DMS53 (cell line): Measurements from ENCODE around the gene CPNE8.

Experiments used
- DNase-seq: peaks from one replicate; lab custom pipeline; 2025; lab: John Stamatoyannopoulos, UW

The CPNE8 gene

DNA sequence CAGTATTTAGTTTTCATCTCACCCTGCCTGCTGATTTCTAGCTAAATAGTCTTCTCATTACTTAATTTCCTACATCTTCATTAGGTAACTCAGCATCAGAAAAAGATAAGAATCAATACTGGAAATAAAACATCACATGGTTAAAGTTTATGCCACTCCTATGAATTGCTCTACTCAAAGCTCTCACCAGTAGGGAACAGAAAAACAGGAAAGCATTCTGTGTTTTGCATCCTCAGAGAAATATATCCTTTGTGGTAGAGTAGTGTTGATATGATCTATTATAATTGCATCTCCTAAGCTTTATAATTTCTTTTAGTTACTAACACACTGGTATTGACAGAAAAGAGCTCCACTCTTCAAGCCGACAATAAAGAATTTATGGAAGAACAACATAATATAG lies 9.9 kb downstream of the CPNE8 start:
- no peak for DNase-seq

DNA sequence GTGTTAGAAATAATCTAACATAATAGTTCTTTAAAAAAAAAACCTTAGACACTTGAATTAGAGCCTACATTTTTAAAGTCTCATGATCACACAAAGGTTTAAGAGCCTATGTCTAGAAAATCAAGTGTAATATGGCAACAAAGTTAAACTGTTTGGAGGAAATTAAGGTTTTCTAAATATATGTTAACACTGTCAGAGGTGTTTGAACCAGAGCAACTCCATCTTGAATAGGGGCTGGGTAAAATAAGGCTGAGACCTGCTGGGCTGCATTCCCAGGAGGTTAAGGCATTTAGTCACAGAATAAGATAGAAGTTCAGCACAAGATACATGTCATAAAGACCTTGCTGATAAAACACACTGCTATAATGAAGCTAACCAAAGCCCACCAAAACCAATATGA lies 12.4 kb downstream of the CPNE8 start:
- DNase-seq: no peak

DNA sequence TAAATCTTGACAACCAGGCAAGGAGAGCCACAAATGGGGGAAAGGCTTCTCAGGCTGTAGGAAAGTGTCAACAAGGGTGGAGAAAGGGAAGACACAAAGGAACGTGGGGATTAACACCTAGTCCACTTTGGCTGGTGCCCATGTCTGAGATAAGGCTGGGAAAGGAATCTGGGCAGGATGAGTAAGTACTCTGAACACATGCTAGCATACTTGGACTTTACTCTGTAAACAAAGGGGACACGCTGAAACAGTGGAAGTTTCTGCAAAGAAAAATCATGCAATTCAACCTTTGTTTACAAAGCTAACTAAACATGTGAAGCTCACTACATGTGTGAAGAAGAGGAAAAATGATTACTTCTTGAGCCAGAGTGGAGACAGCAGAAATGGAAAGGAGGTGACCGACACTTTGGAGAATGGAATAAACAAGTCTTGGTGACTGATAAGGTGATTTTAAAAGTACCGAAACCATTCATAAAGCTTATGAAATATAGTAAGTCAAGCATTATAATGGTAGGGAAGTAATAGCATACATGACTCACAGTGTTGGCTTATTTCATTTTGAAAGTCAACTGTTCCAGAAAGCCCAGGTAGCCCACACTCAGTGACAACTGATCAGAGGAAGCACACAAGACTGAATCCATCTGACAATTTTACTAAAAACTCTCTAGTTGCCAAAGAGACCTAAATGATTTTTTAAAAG lies 13.2 kb downstream of the CPNE8 start:
- peak; percentile 86 for DNase-seq

DNA sequence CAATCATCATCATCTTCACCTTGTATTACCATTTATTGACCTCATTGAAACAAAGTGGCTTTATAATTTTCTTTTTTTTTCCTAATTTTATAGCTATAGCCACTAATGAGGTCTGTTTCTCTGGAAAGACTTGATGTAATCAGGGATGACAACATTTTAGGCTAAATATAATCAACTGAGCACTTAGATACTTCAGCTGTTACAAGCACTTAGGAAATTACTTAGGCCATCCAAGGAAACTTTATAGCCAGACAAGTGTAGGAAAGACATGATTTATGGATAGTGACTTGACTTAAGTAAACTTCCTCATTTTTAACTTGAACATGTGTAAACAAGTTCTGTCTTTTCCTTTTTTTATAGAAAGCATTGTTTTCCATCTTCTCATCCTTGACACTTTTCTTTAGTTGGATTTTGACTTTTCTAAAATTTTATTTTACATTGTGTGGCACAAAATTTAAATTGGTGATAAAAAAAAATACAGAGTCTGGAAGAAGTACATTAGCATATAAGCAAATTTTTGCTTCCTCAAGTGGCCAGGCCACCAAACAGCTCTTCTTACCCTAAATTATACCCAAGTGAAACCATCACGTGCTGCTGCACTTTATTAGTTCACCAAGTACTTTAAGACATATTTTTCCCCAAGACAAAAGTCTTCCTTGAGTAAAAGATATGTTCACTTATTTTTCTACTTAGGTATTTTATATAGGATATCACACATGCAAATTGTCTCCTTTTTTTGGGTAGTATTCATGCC lies 15.1 kb downstream of the CPNE8 start:
- DNase-seq: peak; percentile 13

DNA sequence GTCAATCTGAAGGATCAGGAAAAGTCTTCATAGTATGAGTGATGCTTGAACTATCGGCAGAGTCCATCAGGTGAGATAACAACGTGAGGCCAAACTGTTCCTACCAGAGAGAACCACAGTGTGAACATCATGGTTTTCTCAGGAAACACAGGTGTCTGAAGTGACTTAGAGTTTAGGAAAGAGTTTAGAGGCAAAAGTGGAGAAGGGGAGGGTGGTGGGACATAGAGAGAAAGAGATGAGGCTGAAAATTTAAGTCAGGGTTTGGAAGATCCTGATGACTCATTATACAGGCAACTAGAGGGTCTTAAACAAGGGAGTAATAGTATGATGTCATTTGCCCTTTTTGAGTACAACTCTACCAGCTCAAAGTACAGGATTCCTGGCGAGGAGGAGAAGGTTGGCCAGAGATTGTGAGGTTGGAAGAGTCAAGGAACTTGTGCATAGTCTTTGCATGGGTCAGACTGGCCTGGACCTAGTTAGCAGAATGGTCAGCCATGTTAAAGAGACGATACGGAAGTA lies 16.0 kb downstream of the CPNE8 start:
- no peak for DNase-seq

DNA sequence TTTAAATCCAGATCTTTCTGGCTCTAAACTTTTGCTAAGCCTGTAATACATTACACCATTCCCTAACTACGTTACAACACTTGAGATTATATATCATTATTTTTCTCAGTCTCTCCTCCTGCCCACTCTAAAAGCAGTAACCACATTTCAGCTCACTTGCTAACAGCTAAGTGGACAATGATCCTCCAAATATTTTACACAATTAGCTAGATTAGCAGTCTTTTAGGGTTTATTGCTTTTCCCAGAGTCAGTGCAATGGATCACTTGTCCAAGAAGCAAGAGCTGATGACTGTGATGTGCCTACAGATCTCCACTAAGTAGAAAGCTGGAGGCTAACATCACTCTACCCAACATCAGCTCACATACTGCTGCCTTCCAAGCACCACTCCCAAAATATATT lies 17.6 kb downstream of the CPNE8 start:
- DNase-seq: no peak

DNA sequence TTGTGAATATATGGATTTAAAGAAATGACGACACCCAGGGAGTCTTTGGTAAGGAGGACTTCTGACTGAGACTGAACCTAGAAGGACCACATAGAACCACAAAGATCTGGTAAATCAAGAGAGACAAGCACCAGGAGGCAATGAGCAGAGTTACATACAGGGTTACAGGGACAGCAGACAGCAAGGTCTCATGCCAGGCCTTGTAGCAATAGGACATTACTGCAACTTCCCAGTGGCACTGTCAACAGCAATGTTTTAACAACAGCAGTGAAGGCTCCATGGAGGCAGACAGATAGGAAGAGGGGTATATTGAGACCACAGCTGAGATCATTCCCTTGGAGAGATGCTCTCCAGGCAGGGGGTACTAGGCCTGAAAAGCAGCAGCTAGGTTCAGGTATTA lies 18.5 kb downstream of the CPNE8 start:
- DNase-seq: no peak

DNA sequence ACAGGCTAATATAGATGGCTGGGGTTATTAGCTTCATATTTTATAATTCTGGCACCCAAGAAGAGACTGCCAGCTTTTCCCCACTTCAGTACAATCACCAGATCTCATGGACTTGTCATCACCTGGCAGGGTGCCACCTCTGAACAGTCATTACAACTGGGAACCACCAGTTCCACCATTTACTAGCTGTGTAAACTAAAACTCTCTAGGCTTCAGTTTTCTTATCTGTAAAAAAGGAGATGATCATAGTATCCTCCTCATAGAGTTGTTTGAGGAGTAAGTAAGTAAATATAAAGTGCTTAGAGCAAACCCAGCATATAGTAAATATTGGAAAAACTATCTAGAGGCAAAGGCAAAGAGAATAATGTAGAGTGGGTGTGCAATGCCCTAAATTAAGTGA lies 19.3 kb downstream of the CPNE8 start:
- DNase-seq: peak; percentile 92

DNA sequence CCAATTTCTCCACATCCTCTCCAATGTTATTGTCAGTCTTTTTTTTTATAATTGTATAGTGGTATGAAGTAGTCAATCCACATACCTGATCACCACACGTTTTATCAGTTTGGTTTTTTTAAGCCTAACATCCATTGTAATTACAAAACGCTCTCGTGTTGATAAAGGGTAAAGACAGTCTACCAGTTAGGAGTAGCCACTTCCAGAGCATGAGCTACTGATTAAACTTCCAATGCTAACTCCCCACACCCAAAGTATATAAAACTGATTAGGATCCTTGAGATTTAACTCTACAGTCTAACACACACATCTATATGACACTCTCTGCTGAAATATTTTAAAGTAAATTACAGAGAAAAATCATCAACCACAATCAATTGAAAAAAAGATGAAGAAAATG lies 20.7 kb downstream of the CPNE8 start:
- no peak for DNase-seq

DNA sequence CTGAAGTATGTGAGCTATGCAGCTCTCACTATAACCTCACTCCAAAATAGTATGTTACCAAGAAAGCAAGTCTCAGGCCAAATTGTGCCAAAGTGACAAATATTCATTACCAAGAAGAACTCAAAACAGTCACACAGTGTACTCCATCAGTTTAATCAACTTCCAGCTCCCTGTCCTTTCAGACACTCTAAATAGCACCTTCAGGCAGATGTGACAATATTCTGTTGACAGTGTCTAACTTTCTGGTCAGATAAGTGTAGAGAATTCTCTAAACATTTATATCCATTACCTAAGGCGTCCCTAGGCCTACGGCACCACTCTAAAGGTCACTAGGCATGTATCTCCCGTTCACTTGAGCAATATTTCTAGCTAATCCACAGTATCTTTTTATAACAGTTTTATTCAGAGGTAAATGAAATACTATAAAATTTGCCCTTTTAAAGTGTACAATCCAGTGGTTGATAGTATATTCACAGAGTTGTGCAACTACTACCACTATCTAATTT lies 21.7 kb downstream of the CPNE8 start:
- no peak for DNase-seq

DNA sequence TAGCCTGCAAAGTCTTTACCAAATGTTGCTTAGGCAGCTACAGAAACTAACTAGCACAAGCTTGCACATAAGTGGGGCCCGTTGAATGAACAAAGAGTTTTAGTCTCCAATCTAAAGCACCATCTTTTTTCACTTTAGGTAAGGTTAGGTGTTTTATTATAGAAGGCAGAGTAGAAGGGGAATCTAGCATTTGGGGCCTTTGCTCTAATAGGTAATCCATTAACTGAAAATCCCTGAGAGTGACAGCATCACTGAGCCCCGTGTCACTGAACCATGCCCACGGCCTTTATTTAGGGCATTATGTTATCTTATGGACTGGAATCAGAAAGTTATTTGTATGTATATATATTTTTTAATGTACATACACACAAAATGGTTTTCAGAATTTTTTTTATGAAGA lies 25.1 kb downstream of the CPNE8 start:
- DNase-seq: no peak

DNA sequence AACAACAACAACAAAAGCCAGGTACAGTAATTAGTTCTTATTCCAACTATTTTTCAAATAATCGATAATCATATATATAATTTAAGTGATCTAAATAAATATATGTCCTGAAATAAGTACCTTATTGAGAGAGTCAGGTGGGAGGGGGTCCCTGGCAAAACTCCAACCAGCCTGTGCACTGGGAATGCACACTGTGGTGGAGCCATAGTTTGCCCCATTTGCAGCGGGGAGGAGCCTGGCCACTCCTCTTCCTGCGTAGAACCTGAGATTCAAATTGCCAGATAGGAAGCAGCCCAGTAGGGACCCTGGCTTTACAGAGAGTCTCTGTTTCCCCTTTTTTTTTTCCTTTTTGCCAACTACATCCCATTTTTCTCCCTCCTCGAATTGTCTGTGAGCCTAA lies 26.4 kb downstream of the CPNE8 start:
- DNase-seq: no peak

DNA sequence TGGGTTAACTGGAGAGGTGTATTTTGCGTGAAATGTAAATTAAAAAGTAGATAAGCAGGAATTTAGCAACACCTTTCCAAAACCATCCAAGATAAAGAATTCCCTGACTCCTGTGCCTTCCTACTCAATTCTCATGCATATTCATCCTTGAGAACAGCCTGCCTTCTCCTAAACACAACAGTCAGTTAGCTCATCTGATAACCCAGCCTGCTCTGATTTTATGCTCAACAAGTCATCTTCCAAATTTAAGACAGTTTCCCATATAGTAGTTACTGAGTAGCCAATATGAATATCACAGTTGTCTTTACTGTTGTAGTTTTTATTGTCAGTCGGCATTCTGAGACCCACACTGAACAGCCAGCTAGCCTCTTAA lies 27.1 kb downstream of the CPNE8 start:
- no peak for DNase-seq

DNA sequence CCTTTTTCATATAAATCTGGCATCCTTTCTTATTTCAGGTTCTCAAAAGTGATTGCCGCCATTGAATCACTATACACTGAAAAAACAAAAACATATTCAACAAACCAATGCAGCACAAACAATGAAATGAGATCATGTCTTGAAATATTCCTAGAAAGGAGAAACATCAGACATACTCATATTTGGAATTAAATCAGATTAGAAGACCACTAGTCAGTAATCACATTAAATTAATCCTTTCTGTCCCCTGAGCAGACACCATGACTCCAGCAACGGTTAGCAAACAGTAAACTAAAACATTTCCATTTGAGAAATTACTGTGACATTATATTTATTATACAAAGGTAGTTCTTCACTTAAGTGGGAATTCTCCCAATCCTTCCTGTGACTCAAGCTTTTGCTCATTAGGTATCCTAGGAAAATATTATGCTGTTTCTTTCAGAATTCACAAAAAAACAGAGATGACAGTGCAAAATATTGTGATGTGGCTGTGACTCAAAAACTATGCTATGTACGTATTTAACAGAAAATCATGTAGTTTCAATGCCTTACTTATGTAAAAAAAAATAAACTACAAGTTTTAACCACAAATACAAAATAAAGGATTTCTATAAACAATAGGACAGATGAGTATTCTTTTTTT lies 29.7 kb downstream of the CPNE8 start:
- DNase-seq: no peak

DNA sequence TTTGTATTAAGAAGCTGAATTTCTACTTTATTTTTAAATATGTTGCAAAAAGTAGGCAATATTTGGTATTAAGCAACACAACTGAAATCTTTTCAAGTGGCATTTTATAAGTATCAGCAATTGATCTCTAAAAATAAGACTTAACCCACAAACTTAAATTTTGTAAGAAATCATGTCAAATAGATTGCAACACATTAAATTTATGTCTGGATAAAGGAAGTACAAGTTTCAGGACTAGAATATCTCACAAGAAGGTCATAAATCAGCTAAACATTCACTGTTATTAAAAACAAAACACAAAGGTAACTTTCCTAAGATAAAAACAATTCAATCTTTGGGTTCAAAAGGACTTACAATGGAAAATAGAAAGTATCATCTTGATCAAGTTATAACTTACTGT lies 32.8 kb downstream of the CPNE8 start:
- DNase-seq: no peak

DNA sequence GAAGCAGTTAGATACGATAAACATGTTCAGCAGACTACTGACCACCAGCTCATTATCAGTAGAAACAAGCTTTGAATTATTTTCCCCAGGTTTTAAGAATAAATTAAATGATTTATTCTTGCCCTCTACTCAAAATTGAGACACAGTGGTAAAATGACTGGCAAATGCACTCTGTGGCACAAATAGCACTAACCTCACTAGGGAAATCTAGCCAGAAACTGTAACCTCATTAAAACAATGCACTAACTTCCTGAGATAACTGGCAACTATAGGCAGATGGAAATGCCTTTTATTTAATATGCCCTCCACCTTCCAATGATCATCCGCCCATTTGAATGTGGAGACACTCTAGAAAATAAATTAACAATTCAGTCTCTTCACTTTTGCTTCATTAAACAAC lies 33.2 kb downstream of the CPNE8 start:
- DNase-seq: no peak

DNA sequence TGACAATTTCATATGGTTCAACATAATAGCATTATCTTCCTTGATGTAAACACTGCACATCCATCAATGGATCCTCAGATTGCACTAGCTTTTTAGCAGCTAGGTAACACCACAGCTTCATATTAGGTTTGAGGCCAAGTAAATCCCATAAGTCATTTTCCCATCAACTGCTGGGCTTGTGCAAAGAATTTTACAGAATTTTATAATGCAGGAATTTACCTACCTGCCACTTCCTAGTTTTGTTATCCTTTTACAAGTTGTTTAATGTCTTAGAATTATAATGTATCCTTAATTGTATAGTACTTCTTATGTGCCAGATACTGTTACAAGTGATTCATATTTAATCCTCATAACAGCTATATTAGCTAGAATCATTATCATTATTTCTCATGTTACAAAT lies 36.4 kb downstream of the CPNE8 start:
- DNase-seq: no peak

DNA sequence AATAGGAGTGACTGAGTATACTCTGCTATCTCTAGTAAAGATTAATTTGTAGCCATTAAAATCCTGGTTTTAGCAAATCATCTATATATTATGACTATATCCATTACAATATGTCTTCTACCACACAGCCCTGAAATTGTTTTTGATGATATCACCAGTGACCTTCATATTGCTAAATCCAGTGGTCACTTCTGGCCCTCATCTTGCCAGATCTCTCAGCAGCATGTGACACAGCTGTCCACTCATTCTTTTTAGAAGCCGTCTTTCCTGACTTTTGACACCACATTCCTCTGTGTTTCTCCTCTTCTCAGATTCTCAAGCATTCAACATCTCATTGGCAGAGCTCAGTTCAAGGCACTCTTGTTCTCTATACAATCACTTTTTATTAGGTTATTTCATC lies 54.9 kb downstream of the CPNE8 start:
- DNase-seq: no peak

DNA sequence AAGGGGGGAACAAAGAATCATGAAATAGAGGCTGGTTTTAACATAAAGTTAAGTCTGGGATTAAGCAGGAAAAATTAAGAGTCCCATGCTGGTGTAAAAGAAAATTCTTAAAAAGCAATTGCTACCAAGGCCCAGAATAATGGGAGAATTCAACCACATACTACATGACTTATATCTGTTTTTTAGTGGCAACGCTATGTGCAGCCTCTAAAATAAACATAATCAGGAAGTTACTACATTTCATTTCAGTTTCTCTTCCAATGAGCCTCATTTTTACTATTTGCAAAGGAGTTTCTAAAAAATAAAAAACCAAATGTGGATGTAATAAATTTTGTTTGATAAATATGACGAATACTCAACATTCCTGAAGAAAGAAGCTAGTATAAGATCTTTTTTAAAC lies 58.1 kb downstream of the CPNE8 start:
- DNase-seq: no peak

DNA sequence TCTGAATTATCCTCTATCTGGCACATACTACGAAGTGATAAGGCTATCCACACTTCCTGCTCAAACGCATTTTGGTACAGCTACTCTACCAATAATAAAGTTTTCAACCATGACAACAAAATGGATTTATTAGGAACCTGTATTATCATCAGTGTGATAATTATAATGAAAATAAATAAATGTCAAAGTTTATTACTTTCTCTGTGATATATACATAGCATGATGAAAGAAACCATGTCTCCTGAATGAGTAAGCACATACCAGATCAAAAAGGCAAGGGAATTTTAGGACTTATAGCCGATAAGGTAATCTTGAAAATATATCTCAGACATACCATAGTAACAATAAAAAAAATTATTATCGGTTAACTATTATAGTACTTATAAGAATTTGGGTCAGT lies 61.1 kb downstream of the CPNE8 start:
- DNase-seq: no peak

DNA sequence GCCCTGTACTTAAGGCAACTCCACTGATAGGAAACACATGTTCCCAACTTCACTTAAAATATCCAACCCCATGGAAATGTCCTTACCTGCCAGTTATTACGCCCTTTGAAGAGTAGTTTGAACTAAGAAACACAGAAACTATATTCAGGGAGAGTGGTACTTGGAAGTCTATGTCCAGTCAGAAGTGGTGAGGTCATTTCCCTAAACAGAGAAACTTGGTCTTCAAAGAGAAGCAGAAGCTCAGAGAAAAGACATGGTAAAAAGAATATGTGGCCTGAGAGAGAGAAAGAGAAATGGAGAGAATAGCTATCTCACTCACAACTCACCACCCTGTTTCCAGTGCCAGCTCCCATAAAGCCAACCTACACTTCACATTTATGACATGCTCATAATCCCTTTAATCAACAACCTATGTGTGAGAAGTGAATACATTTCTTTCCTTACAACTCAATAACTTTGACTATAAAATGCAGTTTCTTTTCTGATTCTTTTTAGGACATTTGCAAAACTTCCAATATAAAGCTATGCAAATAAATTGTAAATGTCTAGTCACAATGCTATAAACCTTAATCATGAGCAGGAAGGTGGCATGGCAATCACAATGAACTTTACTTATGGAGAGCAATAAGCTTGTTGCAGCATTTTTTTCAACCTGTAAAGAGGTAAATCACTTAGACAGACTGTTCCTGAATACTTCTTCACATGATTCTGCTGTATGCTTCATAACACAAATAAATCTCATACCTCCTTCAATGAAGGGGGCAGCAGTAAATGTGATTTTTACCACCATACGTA lies 67.1 kb downstream of the CPNE8 start:
- DNase-seq: peak; percentile 11

DNA sequence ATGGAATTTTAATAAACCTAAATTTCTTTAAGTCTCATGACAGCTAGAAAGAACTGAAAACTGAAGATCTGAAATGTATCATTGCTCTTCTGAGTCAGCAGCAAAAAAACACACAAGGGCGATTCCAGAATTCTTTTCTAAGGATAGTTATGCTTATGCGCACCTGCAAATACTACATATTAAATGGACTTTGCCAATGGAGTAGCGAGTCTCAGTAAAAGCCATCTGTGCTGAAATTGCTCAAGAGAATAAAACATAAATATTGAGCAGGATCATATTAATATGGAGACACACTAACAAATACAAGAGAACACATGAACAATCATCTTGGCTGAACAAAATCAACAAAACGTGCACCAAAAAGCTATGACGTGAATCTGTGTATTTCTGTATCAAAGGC lies 73.7 kb downstream of the CPNE8 start:
- no peak for DNase-seq
